WTC11 (cell line): ENCODE data around the gene RBM10. TPM values are rescaled to one million over a fixed set of nuclear protein-coding genes. Genes with fewer than 3 reads are reported as not detected.

Source experiments
- ATAC-seq: fragments of 200-7000 bp; cut with Tn5 transposase; 2 replicates; pipeline ENCODE4 v1.10.0; 2021; ENCODE audit warnings: mild to moderate bottlenecking, moderate library complexity
- CTCF ChIA-PET: fragments of 300-600 bp; sonication (Branson Sonifier 250); formaldehyde crosslinking; loops from one replicate; lab custom pipeline; 2021; ENCODE audit warnings: antibody characterized with exemption; lab: Charles Lee
- POLR2A ChIA-PET: fragments of 350-600 bp; sonication (Branson Sonifier 250); formaldehyde crosslinking; loops from one replicate; lab custom pipeline; 2021; ENCODE audit warnings: antibody characterized with exemption; lab: Charles Lee
- DNase-seq: peaks from one replicate; pipeline ENCODE4 v3.0.0; 2021; ENCODE audit warnings: low spot score
- H3K27ac Mint-ChIP-seq: 2 replicates; pipeline ENCODE4 v1.8.0; 2021; ENCODE audit warnings: mixed read lengths
- H3K27me3 Mint-ChIP-seq: 2 replicates; pipeline ENCODE4 v1.8.0; 2021; ENCODE audit warnings: low read depth, mild to moderate bottlenecking, moderate library complexity, mixed read lengths
- H3K36me3 Mint-ChIP-seq: 2 replicates; pipeline ENCODE4 v1.8.0; 2021; ENCODE audit warnings: mixed read lengths
- H3K4me1 Mint-ChIP-seq: 2 replicates; pipeline ENCODE4 v1.8.0; 2022; ENCODE audit warnings: mixed read lengths
- H3K4me3 Mint-ChIP-seq: 2 replicates; pipeline ENCODE4 v1.8.0; 2021; ENCODE audit warnings: mild to moderate bottlenecking, moderate library complexity, mixed read lengths
- H3K9me3 Mint-ChIP-seq: 2 replicates; pipeline ENCODE4 v1.8.0; 2021; ENCODE audit warnings: mixed read lengths
- ATF1 ChIP-seq: sonication (generic); formaldehyde crosslinking; IDR thresholded peaks from 2 replicates; pipeline ENCODE4 v1.8.1; 2023; ENCODE audit warnings: mild to moderate bottlenecking, moderate library complexity, missing genetic modification reagents
- ATF2 ChIP-seq: sonication (generic); formaldehyde crosslinking; IDR thresholded peaks from 2 replicates; pipeline ENCODE4 v1.8.1; 2022; ENCODE audit warnings: low read depth, missing genetic modification reagents, borderline replicate concordance
- CBFB ChIP-seq: sonication (generic); formaldehyde crosslinking; IDR thresholded peaks from 2 replicates; pipeline ENCODE4 v1.8.1; 2022; ENCODE audit warnings: mild to moderate bottlenecking, low read depth, missing genetic modification reagents
- ESRRA ChIP-seq: sonication (generic); formaldehyde crosslinking; IDR thresholded peaks from 2 replicates; pipeline ENCODE4 v1.8.1; 2022; ENCODE audit warnings: mild to moderate bottlenecking, missing genetic modification reagents, borderline replicate concordance
- FOXJ3 ChIP-seq: sonication (generic); formaldehyde crosslinking; IDR thresholded peaks from 2 replicates; pipeline ENCODE4 v1.9.0; 2021; ENCODE audit warnings: missing genetic modification reagents, mild to moderate bottlenecking, borderline replicate concordance
- FOXP1 ChIP-seq: sonication (generic); formaldehyde crosslinking; IDR thresholded peaks from 2 replicates; pipeline ENCODE4 v1.8.0; 2022; ENCODE audit warnings: missing genetic modification reagents, mild to moderate bottlenecking, moderate library complexity, borderline replicate concordance
- GABPB1 ChIP-seq: sonication (generic); formaldehyde crosslinking; IDR thresholded peaks from 2 replicates; pipeline ENCODE4 v1.8.1; 2023; ENCODE audit warnings: mild to moderate bottlenecking, missing genetic modification reagents
- GRHL2 ChIP-seq: fragments of 250-450 bp; sonication (Bioruptor Pico); IDR thresholded peaks from 2 replicates; pipeline ENCODE4 v1.8.0; 2022; ENCODE audit warnings: mild to moderate bottlenecking, moderate library complexity; ENCODE audit not compliant: insufficient replicate concordance, severe bottlenecking
- MAX ChIP-seq: sonication (generic); formaldehyde crosslinking; IDR thresholded peaks from 2 replicates; pipeline ENCODE4 v1.8.0; 2022; ENCODE audit warnings: mild to moderate bottlenecking, missing genetic modification reagents
- NFATC4 ChIP-seq: fragments of 250-450 bp; sonication (Bioruptor Pico); IDR thresholded peaks from 2 replicates; pipeline ENCODE4 v1.9.0; 2021; ENCODE audit warnings: mild to moderate bottlenecking
- SMAD4 ChIP-seq: sonication (generic); formaldehyde crosslinking; IDR thresholded peaks from 2 replicates; pipeline ENCODE4 v1.8.0; 2022; ENCODE audit warnings: mild to moderate bottlenecking, missing genetic modification reagents
- SOX15 ChIP-seq: fragments of 250-450 bp; sonication (Bioruptor Pico); IDR thresholded peaks from 2 replicates; pipeline ENCODE4 v1.9.0; 2021; ENCODE audit warnings: mild to moderate bottlenecking
- SP1 ChIP-seq: sonication (generic); formaldehyde crosslinking; conservative IDR thresholded peaks from 2 replicates; pipeline ENCODE4 v1.8.1; 2022; ENCODE audit warnings: missing genetic modification reagents
- TCF7 ChIP-seq: sonication (generic); formaldehyde crosslinking; IDR thresholded peaks from 2 replicates; pipeline ENCODE4 v1.8.0; 2022; ENCODE audit warnings: mild to moderate bottlenecking, low read depth, missing genetic modification reagents, moderate library complexity
- USF1 ChIP-seq: sonication (generic); formaldehyde crosslinking; IDR thresholded peaks from 2 replicates; pipeline ENCODE4 v1.8.0; 2022; ENCODE audit warnings: mild to moderate bottlenecking, missing genetic modification reagents
- ZBTB21 ChIP-seq: sonication (generic); formaldehyde crosslinking; IDR thresholded peaks from 2 replicates; pipeline ENCODE4 v1.8.1; 2023; ENCODE audit warnings: mild to moderate bottlenecking, missing genetic modification reagents, borderline replicate concordance
- ZNF317 ChIP-seq: sonication (generic); formaldehyde crosslinking; IDR thresholded peaks from 2 replicates; pipeline ENCODE4 v1.8.1; 2023; ENCODE audit warnings: low read depth, mild to moderate bottlenecking, moderate library complexity, missing genetic modification reagents, borderline replicate concordance
- ZNF396 ChIP-seq: fragments of 250-450 bp; sonication (Bioruptor Pico); IDR thresholded peaks from 2 replicates; pipeline ENCODE4 v1.8.0; 2021; ENCODE audit warnings: mild to moderate bottlenecking, moderate library complexity, borderline replicate concordance
- ZNF423 ChIP-seq: fragments of 250-450 bp; sonication (Bioruptor Pico); IDR thresholded peaks from 2 replicates; pipeline ENCODE4 v2.1.2; 2022; ENCODE audit warnings: mild to moderate bottlenecking, moderate library complexity
- ZNF671 ChIP-seq: fragments of 250-450 bp; sonication (Bioruptor Pico); IDR thresholded peaks from 2 replicates; pipeline ENCODE4 v1.8.0; 2021; ENCODE audit warnings: mild to moderate bottlenecking
- total RNA-seq: library from RNA; stranded (reverse); gene quantifications from 3 replicates; pipeline ENCODE4 v1.2.3, GENCODE V29; 2021
- TF ChIP-seq, protein P1 (sequence below): fragments of 250-450 bp; sonication (Bioruptor Pico); IDR thresholded peaks from 2 replicates; pipeline ENCODE4 v1.9.0; 2021; ENCODE audit warnings: mild to moderate bottlenecking
- TF ChIP-seq, protein P2 (sequence below): sonication (generic); formaldehyde crosslinking; IDR thresholded peaks from 2 replicates; pipeline ENCODE4 v1.8.1; 2022; ENCODE audit warnings: low read depth, mild to moderate bottlenecking, moderate library complexity, missing genetic modification reagents, borderline replicate concordance

The RBM10 gene
- total RNA-seq, 1 experiment from 2014 or later, result 66.1 TPM

DNA sequence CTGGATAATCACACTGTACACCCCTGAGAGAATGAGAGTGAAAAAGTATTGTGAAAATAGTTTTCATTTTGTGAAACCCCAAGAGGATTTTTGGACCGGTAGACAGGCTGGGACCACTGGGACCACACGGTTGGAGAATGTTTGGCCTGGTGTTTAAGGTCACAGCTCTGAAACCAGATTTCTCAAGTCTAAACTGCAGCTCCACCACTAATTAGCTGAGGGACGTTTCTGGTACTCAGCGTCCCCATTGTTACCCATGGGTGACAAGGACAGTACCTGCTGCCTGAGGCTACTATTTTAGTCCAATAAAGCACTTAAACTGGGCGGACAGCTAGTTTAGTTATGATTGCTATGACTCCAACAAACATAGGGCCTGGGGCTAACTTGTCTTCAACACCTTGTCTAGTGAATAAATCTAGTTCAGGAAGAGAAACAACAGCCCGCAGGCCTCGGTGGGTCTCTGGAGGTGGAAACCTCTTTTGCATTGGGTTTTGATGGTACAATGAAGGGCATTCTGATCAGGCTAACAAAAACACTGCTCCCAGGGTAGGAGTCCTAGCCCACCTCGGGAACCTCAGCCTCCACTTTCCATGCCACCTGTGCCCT is 87.3 kb downstream of the RBM10 start:
- H3K4me1 Mint-ChIP-seq, result peaks cover 10% of the 10 kb centered on the region
- H3K36me3 Mint-ChIP-seq, result peaks cover 14% of the 10 kb centered on the region
- H3K27me3 Mint-ChIP-seq, result no peaks in the 10 kb centered on the region
- no peak for DNase-seq
- TF ChIP-seq GRHL2 (CRISPR knock-in tag) (no peak), USF1 (CRISPR knock-in tag) (no peak), ATF1 (CRISPR knock-in tag) (no peak), ZNF671 (no peak), NFATC4 (CRISPR knock-in tag) (no peak), SOX15 (CRISPR knock-in tag) (no peak), ZBTB21 (no peak)
- TF ChIP-seq, protein P1, sequence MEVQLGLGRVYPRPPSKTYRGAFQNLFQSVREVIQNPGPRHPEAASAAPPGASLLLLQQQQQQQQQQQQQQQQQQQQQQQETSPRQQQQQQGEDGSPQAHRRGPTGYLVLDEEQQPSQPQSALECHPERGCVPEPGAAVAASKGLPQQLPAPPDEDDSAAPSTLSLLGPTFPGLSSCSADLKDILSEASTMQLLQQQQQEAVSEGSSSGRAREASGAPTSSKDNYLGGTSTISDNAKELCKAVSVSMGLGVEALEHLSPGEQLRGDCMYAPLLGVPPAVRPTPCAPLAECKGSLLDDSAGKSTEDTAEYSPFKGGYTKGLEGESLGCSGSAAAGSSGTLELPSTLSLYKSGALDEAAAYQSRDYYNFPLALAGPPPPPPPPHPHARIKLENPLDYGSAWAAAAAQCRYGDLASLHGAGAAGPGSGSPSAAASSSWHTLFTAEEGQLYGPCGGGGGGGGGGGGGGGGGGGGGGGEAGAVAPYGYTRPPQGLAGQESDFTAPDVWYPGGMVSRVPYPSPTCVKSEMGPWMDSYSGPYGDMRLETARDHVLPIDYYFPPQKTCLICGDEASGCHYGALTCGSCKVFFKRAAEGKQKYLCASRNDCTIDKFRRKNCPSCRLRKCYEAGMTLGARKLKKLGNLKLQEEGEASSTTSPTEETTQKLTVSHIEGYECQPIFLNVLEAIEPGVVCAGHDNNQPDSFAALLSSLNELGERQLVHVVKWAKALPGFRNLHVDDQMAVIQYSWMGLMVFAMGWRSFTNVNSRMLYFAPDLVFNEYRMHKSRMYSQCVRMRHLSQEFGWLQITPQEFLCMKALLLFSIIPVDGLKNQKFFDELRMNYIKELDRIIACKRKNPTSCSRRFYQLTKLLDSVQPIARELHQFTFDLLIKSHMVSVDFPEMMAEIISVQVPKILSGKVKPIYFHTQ, result no peak
- ChIA-PET CTCF (interaction anchor here (2.4 kb wide), 1 partner anchor 153 kb away, joined by 6 read pairs; no protein-coding TSS in a partner anchor), POLR2A (interaction anchor here (0.7 to 2.4 kb wide), 4 partner anchors 15 to 129 kb away, joined by 4 to 19 read pairs (median 12); partner anchors contain the start of gene CDK16)
- H3K27ac Mint-ChIP-seq, result peak overlapping the region; percentile 100
- peak overlapping the region; percentile 93 for H3K4me3 Mint-ChIP-seq
- no peaks in the 10 kb centered on the region for H3K9me3 Mint-ChIP-seq
- ATAC-seq, result no peak

GRCh38 chrX:47232803-47233332 is 87.8 kb downstream of the RBM10 start, which contains the start of gene USP11:
USP11 (plus strand) TSS chrX:47233009; CDS start chrX:47233044, 35 bp downstream.
- Mint-ChIP-seq H3K4me1 (peaks cover 10% of the 10 kb centered on the region), H3K36me3 (peaks cover 13% of the 10 kb centered on the region)
- POLR2A ChIA-PET, result interaction anchor here (0.7 to 2.4 kb wide), 9 partner anchors 13 to 349 kb away, joined by 3 to 19 read pairs (median 4); partner anchors contain the start of genes CDK16 and RBM10
- peak; percentile 24 for ATAC-seq
- TF ChIP-seq GABPB1 (CRISPR knock-in tag) (0 out of 2 replicates have a peak, but pooled peaks have one; percentile 9), MAX (CRISPR knock-in tag) (peak; percentile 71), FOXP1 (CRISPR knock-in tag) (peak; percentile 48; the same call in 1 of the 2 replicates), CBFB (CRISPR knock-in tag) (no peak)
- TF ChIP-seq, all 79 proteins: peak for 3
- peak; percentile 38 for DNase-seq
- H3K9me3 Mint-ChIP-seq, result no peaks in the 10 kb centered on the region
- CTCF ChIA-PET, result interaction anchor here (1.1 to 2.4 kb wide), 4 partner anchors 79 to 291 kb away, joined by 4 to 6 read pairs (median 6); no protein-coding TSS in a partner anchor
- H3K4me3 Mint-ChIP-seq, result peak within 1 kb of the TSS; percentile 93
- peak within 1 kb of the TSS; percentile 100 for H3K27ac Mint-ChIP-seq
- H3K27me3 Mint-ChIP-seq, result no peaks in the 10 kb centered on the region

GRCh38 chrX:47233333-47234113 is 88.5 kb downstream of the RBM10 start:
- Mint-ChIP-seq H3K27me3 (no peaks in the 10 kb centered on the region), H3K27ac (peak overlapping the region; percentile 100), H3K36me3 (peaks cover 7% of the 10 kb centered on the region), H3K9me3 (no peaks in the 10 kb centered on the region), H3K4me1 (peaks cover 10% of the 10 kb centered on the region), H3K4me3 (peak overlapping the region; percentile 93)
- CTCF ChIA-PET, result interaction anchor here (1.1 to 2.4 kb wide), 4 partner anchors 79 to 290 kb away, joined by 4 to 6 read pairs (median 6); no protein-coding TSS in a partner anchor
- peak; percentile 87 for DNase-seq
- POLR2A ChIA-PET, result interaction anchor here (0.6 to 2.4 kb wide), 9 partner anchors 11 to 348 kb away, joined by 3 to 19 read pairs (median 4); partner anchors contain the start of genes CDK16 and RBM10
- ATAC-seq, result peak; percentile 89
- TF ChIP-seq FOXJ3, result no peak
- no peak for TF ChIP-seq ATF2 (CRISPR knock-in tag)
- no peak for TF ChIP-seq ESRRA (CRISPR knock-in tag)
- no peak for TF ChIP-seq ZNF423
- peak; percentile 28; the same call in 1 of the 2 replicates for TF ChIP-seq SP1 (CRISPR knock-in tag)
- no peak for TF ChIP-seq ZNF396
- no peak for TF ChIP-seq SMAD4 (CRISPR knock-in tag)
- TF ChIP-seq TCF7 (CRISPR knock-in tag), result no peak
- TF ChIP-seq, protein P2, sequence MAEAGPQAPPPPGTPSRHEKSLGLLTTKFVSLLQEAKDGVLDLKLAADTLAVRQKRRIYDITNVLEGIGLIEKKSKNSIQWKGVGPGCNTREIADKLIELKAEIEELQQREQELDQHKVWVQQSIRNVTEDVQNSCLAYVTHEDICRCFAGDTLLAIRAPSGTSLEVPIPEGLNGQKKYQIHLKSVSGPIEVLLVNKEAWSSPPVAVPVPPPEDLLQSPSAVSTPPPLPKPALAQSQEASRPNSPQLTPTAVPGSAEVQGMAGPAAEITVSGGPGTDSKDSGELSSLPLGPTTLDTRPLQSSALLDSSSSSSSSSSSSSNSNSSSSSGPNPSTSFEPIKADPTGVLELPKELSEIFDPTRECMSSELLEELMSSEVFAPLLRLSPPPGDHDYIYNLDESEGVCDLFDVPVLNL (CRISPR knock-in tag), result no peak
- TF ChIP-seq ZNF317 (CRISPR knock-in tag), result no peak
